ENCODE data around the gene DENND1A.

The DENND1A gene

DNA sequence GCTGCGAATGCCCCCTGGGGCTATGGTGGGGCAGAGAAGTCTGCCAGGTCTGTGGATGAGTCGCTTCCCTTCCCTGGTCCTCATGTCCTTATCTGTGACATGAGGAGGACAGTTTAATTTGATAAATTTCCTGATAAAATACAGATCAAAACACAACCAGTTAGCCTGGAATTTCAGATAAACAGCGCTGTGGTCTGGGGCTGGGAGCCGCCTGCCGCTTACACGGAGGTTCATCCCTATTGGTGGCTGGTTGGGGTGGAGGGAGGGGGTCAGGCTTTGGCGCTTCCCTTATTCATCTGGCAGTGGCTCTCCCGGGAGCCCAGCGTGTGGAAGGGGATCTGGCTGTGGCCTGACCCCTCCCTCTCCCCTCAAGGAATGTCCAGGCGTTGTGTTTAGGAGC lies 556.0 kb downstream of the DENND1A start:
- DNase-seq = no peak

- DNase-seq = no peak
Observed at GRCh38 chr9:123373447-123373923, 556.4 kb downstream of the DENND1A start.

DNA sequence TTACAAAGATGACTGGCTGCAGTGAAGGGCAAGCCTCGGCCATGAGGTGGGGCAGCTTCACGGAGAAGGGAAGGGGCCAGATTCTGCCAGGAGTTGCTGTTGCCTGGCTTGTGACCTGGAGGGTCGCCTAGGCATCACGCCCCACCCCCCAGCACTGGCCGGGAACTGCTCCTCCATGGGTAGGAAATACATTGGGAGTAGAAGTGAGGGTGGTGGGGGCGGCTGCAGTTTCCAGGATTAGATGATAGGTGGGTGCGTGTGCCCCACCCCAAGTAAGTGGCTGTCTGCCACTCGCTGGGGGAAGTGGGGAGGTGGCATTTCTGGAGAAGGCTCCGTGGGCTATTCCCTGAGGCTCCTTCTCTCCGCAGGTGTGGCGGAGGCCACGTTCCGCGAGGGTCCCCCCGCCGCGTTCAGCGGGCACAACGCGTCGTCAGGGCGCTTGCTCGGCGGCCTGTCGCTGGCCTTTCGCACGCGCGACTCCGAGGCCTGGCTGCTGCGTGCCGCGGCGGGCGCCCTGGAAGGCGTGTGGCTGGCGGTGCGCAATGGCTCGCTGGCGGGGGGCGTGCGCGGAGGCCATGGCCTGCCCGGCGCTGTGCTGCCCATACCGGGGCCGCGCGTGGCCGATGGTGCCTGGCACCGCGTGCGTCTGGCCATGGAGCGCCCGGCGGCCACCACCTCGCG lies 557.0 kb downstream of the DENND1A start:
- DNase-seq = no peak

GRCh38 chr9:123371805-123372590 lies 557.9 kb downstream of the DENND1A start:
- no peak for DNase-seq

DNA sequence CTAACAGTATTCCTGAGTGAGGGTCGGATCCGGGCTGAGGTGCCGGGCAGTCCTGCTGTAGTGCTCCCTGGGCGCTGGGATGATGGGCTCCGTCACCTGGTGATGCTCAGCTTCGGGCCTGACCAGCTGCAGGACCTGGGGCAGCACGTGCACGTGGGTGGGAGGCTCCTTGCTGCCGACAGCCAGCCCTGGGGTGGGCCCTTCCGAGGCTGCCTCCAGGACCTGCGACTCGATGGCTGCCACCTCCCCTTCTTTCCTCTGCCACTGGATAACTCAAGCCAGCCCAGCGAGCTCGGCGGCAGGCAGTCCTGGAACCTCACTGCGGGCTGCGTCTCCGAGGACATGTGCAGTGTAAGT lies 558.7 kb downstream of the DENND1A start:
- no peak for DNase-seq

DNA sequence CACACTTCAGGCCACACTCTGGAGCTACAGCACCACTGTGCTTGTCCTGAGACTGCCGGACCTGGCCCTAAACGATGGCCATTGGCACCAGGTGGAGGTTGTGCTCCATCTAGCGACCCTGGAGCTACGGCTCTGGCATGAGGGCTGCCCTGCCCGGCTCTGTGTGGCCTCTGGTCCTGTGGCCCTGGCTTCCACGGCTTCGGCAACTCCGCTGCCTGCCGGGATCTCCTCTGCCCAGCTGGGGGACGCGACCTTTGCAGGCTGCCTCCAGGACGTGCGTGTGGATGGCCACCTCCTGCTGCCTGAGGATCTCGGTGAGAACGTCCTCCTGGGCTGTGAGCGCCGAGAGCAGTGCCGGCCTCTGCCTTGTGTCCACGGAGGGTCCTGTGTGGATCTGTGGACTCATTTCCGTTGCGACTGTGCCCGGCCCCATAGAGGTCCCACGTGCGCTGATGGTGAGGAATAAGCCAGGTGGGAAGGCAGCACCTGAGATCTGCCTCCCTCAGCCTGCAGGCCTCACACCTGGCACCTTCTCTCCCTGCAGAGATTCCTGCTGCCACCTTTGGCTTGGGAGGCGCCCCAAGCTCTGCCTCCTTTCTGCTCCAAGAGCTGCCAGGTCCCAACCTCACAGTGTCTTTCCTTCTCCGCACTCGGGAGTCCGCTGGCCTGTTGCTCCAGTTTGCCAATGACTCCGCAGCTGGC lies 559.2 kb downstream of the DENND1A start:
- DNase-seq = no peak

DNA sequence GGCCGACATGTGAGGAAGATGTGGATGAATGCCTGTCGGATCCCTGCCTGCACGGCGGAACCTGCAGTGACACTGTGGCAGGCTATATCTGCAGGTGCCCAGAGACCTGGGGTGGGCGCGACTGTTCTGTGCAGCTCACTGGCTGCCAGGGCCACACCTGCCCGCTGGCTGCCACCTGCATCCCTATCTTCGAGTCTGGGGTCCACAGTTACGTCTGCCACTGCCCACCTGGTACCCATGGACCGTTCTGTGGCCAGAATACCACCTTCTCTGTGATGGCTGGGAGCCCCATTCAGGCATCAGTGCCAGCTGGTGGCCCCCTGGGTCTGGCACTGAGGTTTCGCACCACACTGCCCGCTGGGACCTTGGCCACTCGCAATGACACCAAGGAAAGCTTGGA lies 559.8 kb downstream of the DENND1A start:
- DNase-seq = no peak

DNA sequence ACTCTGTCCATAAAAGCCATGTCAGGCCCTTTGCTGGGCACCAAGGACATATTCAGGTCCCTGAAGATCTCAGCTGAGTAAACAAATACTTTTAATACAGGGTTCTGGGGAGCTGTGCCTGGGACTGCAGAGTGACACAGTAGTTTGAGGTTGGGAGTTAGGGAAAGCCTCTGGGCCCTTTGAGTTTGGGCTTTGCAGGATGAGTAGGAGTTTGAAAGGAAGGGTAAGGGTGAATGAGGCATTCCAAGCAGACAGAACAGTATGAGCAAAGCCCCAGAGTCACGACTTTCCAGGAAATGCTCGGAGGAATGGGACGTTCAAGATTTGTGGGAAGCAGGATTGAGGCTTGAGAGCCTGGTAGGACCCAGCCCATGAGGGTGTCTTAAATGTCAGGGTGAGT lies 560.6 kb downstream of the DENND1A start:
- DNase-seq = no peak

DNA sequence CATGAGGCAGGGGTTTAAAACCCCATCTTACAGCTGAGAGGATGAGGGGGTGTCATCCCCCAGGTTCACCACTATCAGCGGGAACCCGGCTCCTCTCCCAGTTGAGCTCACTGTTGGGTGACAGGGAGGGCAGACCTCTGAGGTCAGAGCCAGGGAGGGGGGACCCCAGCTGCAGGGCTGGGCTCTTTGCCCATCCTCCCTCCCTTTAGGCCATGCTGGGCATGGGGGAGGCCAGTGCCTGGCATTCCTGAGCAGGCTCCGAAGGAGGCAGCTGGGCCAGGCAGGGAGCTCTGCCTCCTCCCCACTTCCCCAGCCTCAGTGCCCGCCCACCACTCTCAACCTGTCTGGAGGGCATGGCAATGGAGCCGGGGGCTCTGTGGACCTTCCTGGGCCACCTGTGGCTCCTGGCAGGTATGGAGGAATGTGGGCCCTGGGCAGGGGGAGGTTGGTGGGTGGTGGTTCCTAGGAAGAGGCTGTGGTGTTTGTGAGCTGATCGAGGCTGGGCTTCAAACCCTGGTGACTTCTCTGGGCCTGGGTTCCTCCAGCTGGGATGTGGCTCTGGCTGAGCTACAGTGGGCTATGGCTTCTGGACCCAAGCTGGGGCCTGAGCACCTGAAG lies 561.3 kb downstream of the DENND1A start:
- DNase-seq = no peak

GRCh38 chr9:123368023-123368422 lies 561.9 kb downstream of the DENND1A start:
- no peak for DNase-seq

DNA sequence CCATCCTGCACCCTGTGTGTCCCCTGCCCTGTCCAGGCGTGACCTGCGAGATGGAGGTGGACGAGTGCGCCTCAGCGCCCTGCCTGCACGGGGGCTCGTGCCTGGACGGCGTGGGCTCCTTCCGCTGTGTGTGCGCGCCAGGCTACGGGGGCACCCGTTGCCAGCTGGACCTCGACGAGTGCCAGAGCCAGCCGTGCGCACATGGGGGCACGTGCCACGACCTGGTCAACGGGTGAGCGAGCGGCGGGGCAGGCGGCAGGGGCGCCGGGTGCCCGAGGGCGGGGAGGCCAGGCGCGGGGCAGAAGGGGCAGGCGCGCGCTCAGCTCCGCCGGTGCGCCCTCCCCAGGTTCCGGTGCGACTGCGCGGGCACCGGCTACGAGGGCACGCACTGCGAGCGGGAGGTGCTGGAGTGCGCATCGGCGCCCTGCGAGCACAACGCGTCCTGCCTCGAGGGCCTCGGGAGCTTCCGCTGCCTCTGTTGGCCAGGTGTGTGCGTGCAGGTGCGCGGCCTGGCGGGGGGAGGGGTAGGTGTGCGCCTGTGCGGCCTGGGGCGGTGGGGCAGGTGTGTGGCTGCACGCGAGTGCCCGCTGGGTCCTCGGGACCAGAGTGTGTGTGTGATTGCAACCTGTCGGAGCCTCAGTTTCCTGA lies 563.9 kb downstream of the DENND1A start:
- no peak for DNase-seq

DNA sequence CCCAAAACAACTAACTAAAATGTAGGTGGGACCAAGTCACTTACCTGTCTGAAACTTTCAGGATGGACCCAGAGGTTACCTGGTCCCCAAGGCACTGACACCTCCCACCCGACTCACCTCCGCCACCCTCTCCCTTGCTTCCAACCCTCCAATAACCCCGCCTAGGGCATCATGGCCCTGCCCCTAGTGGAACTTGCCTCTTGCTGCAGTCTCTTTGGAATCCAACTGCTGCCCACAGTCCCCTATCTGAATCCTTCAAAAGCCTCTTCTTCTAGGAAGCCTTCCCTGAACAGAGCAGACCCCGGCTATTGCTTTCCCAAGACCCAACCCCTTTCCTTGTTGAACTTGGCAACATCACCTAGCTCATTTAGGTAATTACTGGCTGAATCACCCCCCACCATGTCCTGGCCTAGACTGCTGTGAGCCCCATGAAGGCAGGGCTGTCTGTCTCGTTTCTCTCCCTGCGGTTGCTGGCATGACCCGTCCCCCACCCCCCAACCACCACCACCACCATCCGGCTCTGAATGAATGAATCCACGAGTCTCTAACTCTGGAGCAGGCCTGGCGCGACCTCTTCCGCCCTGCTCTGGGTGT lies 564.5 kb downstream of the DENND1A start:
- no peak for DNase-seq

- no peak for DNase-seq
Observed at GRCh38 chr9:123364241-123364824, 565.6 kb downstream of the DENND1A start.

- DNase-seq = no peak
Observed at GRCh38 chr9:123362856-123363255, 567.1 kb downstream of the DENND1A start.

DNA sequence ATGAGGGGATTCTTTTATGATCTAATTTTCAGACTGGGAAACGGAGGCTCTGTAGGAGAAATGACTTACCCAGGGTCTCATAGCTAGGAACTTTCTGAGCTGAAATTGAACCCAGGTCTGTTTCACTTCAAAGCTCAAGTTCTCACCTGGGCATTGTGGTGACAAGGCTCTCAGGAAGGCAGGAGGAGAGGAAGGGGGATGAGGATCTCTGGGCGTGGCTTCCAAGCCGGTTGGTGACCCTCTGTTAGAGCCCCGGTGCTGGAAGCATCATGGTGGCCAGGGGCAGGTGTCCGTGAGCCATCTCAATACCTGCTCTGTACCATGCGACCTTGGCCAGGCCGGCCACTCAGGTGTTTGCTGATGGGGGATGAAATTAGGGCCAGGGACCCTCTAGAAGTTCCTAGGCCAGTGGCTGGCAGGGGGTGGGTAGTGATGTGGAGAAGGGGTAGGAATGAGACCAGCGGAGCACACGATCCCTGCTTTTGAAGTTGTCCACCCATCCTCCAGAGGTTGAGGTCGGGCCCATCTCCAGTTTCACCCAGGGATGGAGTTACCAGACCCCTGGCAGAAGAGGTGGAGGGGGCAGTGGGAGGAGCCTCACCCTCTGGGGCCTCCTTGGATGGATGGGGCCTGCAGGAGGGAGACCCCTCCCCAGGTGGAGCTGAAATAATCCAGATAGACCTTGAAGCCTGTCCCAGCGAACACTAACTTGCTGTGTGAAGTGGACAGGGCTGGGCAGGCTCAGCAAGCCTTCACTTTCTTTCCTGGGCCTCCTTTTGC lies 568.0 kb downstream of the DENND1A start:
- no peak for DNase-seq

DNA sequence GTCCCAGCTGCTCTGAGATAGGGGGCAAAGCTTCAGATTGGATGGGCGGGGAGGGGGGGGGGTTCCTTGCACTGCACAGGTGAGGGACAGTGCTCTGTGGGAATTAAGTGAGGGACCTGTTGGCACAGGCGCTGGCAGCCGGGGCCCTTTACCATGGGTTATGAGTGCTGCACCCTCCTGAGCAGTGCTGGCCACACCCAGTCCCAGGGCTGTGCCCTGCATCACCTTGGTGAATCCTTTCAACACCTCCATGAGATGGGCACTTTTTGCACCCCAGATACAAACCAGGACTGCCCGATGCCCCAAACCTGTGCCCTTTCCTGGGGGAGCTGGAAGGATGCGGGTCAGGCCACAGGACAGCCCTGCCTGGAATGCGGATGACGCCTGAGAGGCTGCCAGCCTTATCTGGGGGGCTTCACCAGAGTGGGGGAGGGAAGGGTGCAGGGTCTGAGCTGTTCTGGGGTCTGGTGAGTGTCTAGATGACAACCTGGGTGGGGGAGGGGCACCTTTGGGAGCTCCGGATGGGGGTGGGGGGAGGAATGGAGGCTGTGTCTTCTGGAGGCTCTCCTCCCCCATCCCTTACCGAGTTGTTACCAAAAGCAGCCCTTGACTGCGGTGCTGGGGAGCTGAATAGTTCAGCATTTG lies 568.7 kb downstream of the DENND1A start:
- DNase-seq = no peak

DNA sequence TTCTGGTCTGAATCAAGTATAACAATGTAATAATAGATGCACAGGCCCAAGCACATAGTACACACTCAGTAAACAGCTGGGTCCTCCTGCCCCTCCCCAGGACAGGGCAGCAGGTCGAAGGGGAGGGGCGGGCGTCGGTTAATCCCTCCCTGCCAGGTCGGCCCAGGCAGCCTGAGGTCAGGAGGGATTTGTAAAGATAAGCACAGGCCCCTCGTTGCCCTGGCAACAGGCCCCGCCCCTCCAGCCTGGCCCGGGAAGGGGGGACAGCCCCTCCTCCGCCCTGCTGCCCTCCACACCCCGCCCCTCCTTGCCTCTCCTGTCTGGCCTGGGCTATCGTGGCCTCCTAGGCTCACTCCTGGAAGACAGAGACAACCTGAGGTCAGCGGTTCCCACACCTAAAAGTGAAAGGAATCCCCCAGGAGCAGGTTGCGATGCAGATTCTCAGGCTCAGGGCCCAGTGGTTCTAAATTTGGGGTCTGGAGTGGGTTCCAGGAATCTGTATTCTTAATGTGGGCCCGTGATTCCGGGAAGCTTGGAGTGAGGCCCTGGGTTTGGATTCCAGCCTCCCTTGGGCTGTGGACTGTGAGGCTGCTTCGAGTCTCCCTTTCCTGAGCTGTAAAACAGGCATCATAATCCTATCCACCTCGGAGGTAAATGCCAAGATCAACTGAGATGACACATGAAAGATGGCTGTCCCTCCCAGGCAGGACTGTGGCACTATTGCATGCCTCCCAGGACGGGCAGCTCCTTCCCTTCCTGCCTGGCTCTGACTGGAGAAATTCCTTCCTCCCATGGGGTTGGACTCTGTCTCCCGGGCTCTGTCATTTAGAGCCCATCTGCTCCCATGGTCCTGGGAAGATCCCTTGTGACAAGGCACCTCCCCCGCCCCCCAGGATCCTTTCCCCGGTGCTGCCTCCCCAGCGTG lies 569.5 kb downstream of the DENND1A start:
- no peak for DNase-seq

- no peak for DNase-seq
Observed at GRCh38 chr9:123359546-123359945, 570.4 kb downstream of the DENND1A start.

DNA sequence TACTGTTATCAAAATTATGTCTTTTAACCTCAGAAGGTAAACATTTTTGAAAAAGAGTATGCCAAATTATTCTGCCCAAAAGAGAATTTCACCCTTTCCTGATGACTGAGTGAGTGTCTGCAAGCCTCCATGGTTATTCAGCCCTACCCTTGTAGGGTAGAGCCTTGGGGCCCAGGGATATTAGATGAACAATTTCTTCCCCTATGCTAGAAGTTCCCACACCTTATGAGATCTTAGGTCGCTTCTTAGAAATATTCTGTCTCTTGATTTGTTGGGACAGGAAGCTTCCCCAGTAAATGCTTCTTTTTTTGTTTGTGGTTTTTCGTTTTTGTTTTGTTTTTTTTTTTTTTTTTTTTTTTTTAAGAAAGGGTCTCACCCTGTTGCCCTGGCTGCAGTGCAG lies 570.8 kb downstream of the DENND1A start:
- DNase-seq = no peak
